Mesothelial cell of epicardium (in vitro differentiated cells): ENCODE data around the gene KMT2C. TPM values are rescaled to one million over a fixed set of nuclear protein-coding genes. Genes with fewer than 3 reads are reported as not detected.
A peak's percentile ranks its signal among the peaks of the same experiment; 100 is the strongest.

Experiments
- DNase-seq, 2 experiments: peaks; one replicate each; pipeline ENCODE4 v3.0.0; 2021; ENCODE audit warnings: low spot score in 2 of 2; ENCODE audit not compliant: unreplicated experiment in 2 of 2
- H3K27ac Mint-ChIP-seq: 2 replicates; pipeline ENCODE4 v1.8.0; 2021; ENCODE audit warnings: mixed read lengths
- H3K27me3 Mint-ChIP-seq: 2 replicates; pipeline ENCODE4 v1.8.0; 2021; ENCODE audit warnings: low read depth, mixed read lengths
- H3K36me3 Mint-ChIP-seq: 2 replicates; pipeline ENCODE4 v1.8.0; 2021; ENCODE audit warnings: mixed read lengths
- H3K4me1 Mint-ChIP-seq: 2 replicates; pipeline ENCODE4 v1.8.0; 2021; ENCODE audit warnings: mixed read lengths
- H3K4me3 Mint-ChIP-seq: 2 replicates; pipeline ENCODE4 v1.8.0; 2021; ENCODE audit warnings: mild to moderate bottlenecking, moderate library complexity, mixed read lengths
- H3K9me3 Mint-ChIP-seq: 2 replicates; pipeline ENCODE4 v1.8.0; 2021; ENCODE audit warnings: mixed read lengths
- CTCF ChIP-seq: fragments of 200-600 bp; sonication (generic); IDR thresholded peaks from one replicate; pipeline ENCODE4 v1.5.0; 2021; ENCODE audit warnings: antibody characterized with exemption; ENCODE audit not compliant: unreplicated experiment
- total RNA-seq: library from RNA; stranded (reverse); gene quantifications from 3 replicates; pipeline ENCODE4 v1.2.1, GENCODE V29; 2021

The KMT2C gene
- total RNA-seq, 1 donor from 2014 or later, result 108 TPM

GRCh38 chr7:152149363-152149762, 286.4 kb downstream of the KMT2C start:
- H3K27me3 Mint-ChIP-seq, result no peaks in the 10 kb centered on the region
- peaks cover 65% of the 10 kb centered on the region for H3K36me3 Mint-ChIP-seq
- no peak for DNase-seq
- no peaks in the 10 kb centered on the region for H3K4me1 Mint-ChIP-seq
- H3K4me3 Mint-ChIP-seq, result no peak overlapping the region
- no peaks in the 10 kb centered on the region for H3K9me3 Mint-ChIP-seq
- H3K27ac Mint-ChIP-seq, result peak overlapping the region; percentile 43
- no peak for TF ChIP-seq CTCF

GRCh38 chr7:152148706-152149105, 287.1 kb downstream of the KMT2C start:
- TF ChIP-seq CTCF, result no peak
- no peaks in the 10 kb centered on the region for H3K4me1 Mint-ChIP-seq
- no peaks in the 10 kb centered on the region for H3K27me3 Mint-ChIP-seq
- no peak for DNase-seq
- no peak overlapping the region for H3K4me3 Mint-ChIP-seq
- no peaks in the 10 kb centered on the region for H3K9me3 Mint-ChIP-seq
- peaks cover 61% of the 10 kb centered on the region for H3K36me3 Mint-ChIP-seq
- no peak overlapping the region for H3K27ac Mint-ChIP-seq

GRCh38 chr7:152145853-152146466, 289.8 kb downstream of the KMT2C start:
- no peak for TF ChIP-seq CTCF
- Mint-ChIP-seq H3K36me3 (peaks cover 54% of the 10 kb centered on the region), H3K9me3 (no peaks in the 10 kb centered on the region), H3K27me3 (no peaks in the 10 kb centered on the region), H3K27ac (no peak overlapping the region), H3K4me1 (peaks cover 10% of the 10 kb centered on the region), H3K4me3 (no peak overlapping the region)
- DNase-seq, result no peak

- Mint-ChIP-seq H3K36me3 (peaks cover 59% of the 10 kb centered on the region), H3K27ac (peak overlapping the region; percentile 3), H3K4me3 (no peak overlapping the region), H3K4me1 (peaks cover 10% of the 10 kb centered on the region), H3K27me3 (no peaks in the 10 kb centered on the region), H3K9me3 (no peaks in the 10 kb centered on the region)
- no peak for DNase-seq
- TF ChIP-seq CTCF, result no peak
Observed at GRCh38 chr7:152144557-152145245, 291.1 kb downstream of the KMT2C start.

GRCh38 chr7:152142976-152143595, 292.7 kb downstream of the KMT2C start:
- Mint-ChIP-seq H3K27me3 (no peaks in the 10 kb centered on the region), H3K4me1 (peaks cover 10% of the 10 kb centered on the region), H3K9me3 (no peaks in the 10 kb centered on the region), H3K27ac (peak overlapping the region; percentile 74), H3K36me3 (peaks cover 60% of the 10 kb centered on the region), H3K4me3 (no peak overlapping the region)
- no peak for TF ChIP-seq CTCF
- no peak for DNase-seq
